SU-DHL-6 (cell line): ENCODE measurements around the gene WWOX.

Experiments
- EZH2phosphoT487 ChIP-seq: fragments of 200-600 bp; sonication (generic), shearing (Covaris generic); conservative IDR thresholded peaks from 2 replicates; pipeline ENCODE4 v1.6.1; 2018; ENCODE audit warnings: mild to moderate bottlenecking, antibody characterized with exemption, low read length, moderate library complexity, mixed read lengths
- TF ChIP-seq, protein P1 (sequence below): fragments of 200-600 bp; sonication (generic); IDR thresholded peaks from one replicate; pipeline ENCODE4 v1.5.1; 2017; ENCODE audit warnings: antibody characterized with exemption, mild to moderate bottlenecking, low read length, moderate library complexity; ENCODE audit not compliant: insufficient read depth, poor library complexity, severe bottlenecking

DNA sequence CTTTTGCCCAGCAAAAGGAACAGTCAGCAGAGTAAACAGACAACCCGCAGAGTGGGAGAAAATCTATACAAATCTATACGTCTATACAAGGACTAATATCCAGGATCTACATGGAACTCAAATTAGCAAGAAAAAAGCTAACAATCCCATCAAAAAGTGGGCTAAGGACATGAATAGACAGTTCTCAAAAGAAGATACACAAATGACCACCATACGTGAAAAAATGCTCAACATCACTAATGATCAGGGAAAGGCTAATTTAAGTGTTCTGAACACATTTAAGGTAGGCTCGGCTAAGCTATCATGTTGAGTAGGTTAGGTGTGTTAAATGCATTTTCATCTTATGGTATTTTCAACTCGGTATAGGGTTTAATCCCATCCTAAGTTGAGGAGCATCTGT is 598.0 kb downstream of the WWOX start:
- TF ChIP-seq, protein P1, sequence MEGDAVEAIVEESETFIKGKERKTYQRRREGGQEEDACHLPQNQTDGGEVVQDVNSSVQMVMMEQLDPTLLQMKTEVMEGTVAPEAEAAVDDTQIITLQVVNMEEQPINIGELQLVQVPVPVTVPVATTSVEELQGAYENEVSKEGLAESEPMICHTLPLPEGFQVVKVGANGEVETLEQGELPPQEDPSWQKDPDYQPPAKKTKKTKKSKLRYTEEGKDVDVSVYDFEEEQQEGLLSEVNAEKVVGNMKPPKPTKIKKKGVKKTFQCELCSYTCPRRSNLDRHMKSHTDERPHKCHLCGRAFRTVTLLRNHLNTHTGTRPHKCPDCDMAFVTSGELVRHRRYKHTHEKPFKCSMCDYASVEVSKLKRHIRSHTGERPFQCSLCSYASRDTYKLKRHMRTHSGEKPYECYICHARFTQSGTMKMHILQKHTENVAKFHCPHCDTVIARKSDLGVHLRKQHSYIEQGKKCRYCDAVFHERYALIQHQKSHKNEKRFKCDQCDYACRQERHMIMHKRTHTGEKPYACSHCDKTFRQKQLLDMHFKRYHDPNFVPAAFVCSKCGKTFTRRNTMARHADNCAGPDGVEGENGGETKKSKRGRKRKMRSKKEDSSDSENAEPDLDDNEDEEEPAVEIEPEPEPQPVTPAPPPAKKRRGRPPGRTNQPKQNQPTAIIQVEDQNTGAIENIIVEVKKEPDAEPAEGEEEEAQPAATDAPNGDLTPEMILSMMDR: no peak
- TF ChIP-seq EZH2phosphoT487: no peak
